Measurements from ENCODE around the gene PGRMC2. TPM values are rescaled to one million over a fixed set of nuclear protein-coding genes. Genes with fewer than 3 reads are reported as not detected.
"Not testable (repeated sequence)": the region's sequence is repeated elsewhere in the genome, so short reads cannot be mapped to it uniquely, and the experiment has no call there.

Gene PGRMC2
- total and polyA plus RNA-seq, 2 donors, result 64.7 to 69.8 TPM

DNA sequence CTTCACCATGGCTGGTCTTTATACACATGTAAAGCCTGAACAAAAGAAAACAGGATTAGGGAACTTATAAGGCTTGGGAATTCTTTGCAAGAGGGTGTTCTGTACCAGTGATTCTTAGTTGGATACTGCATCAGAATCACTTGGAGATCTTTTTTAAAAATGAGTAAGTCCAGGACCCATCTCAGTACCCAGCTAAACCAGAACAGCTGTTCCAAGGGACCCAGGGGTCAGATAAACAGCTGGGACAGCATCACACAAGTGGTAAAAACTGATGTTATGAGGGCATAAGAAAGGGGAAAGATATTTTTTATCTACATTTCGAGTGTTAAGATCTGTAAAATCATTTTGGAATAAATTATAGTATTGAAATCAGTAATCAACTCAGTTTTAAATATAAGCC lies 16.1 kb downstream of the PGRMC2 start:
- Histone ChIP-seq H3K4me3 (ENCODE audit: low read depth, low read length) (no peak overlapping the region), H3K4me1 (ENCODE audit: insufficient read depth) (no peaks in the 10 kb centered on the region), H3K36me3 (ENCODE audit: insufficient read depth) (peaks cover 2% of the 10 kb centered on the region), H3K27ac (ENCODE audit: low read depth) (no peak overlapping the region)
- WGBS, result 61% methylated on average over 1 of the region's 1 CpG
- no peak for DNase-seq (ENCODE audit: extremely low spot score)

GRCh38 chr4:128268970-128269369 lies 18.6 kb downstream of the PGRMC2 start:
- H3K4me1 ChIP-seq (ENCODE audit: insufficient read depth), result no peaks in the 10 kb centered on the region
- DNase-seq (ENCODE audit: extremely low spot score), result no peak
- 88% methylated on average over 5 of the region's 5 CpGs for WGBS
- H3K36me3 ChIP-seq (ENCODE audit: insufficient read depth), result peaks cover 2% of the 10 kb centered on the region
- no peak overlapping the region for H3K4me3 ChIP-seq (ENCODE audit: low read depth, low read length)
- no peak overlapping the region for H3K27ac ChIP-seq (ENCODE audit: low read depth)

GRCh38 chr4:128267745-128268144 lies 19.9 kb downstream of the PGRMC2 start:
- Histone ChIP-seq H3K4me3 (ENCODE audit: low read depth, low read length) (no peak overlapping the region), H3K4me1 (ENCODE audit: insufficient read depth) (no peaks in the 10 kb centered on the region), H3K36me3 (ENCODE audit: insufficient read depth) (peaks cover 2% of the 10 kb centered on the region), H3K27ac (ENCODE audit: low read depth) (no peak overlapping the region)
- no peak for DNase-seq (ENCODE audit: extremely low spot score)
- WGBS, result 61% methylated on average over 2 of the region's 2 CpGs

DNA sequence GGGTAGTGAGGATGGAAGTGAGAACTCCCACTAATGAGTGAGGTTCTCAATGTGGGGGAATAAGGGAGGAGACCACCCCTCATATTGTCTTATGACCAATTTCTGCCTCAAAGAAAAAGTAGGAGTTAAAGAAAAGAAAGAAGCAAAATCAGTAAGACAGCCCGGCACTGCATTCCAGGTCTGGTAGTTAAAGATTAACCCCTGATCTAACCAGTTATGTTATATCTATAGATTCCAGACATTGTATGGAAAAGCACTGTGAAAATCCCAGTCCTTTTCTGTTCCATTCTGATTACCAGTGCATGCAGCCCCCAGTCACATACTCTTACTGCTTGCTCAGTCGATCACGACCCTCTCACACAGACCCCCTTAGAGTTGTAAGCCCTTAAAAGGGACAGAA lies 20.4 kb downstream of the PGRMC2 start:
- not testable (repeated sequence) for H3K4me1 ChIP-seq (ENCODE audit: insufficient read depth); DNase-seq (ENCODE audit: extremely low spot score); H3K36me3 ChIP-seq (ENCODE audit: insufficient read depth); H3K27ac ChIP-seq (ENCODE audit: low read depth); H3K4me3 ChIP-seq (ENCODE audit: low read depth, low read length)
- WGBS, result 55% methylated on average over 3 of the region's 3 CpGs

GRCh38 chr4:128265550-128265949 lies 22.1 kb downstream of the PGRMC2 start:
- not testable (repeated sequence) for H3K4me3 ChIP-seq (ENCODE audit: low read depth, low read length); DNase-seq (ENCODE audit: extremely low spot score); H3K4me1 ChIP-seq (ENCODE audit: insufficient read depth); H3K36me3 ChIP-seq (ENCODE audit: insufficient read depth); H3K27ac ChIP-seq (ENCODE audit: low read depth)
- 68% methylated on average over 3 of the region's 3 CpGs for WGBS

- DNase-seq (ENCODE audit: extremely low spot score); H3K4me1 ChIP-seq (ENCODE audit: insufficient read depth); H3K27ac ChIP-seq (ENCODE audit: low read depth); H3K36me3 ChIP-seq (ENCODE audit: insufficient read depth); H3K4me3 ChIP-seq (ENCODE audit: low read depth, low read length): not testable (repeated sequence)
- 47% methylated on average over 5 of the region's 5 CpGs for WGBS
Measured at GRCh38 chr4:128259889-128260288, 27.7 kb downstream of the PGRMC2 start.

DNA sequence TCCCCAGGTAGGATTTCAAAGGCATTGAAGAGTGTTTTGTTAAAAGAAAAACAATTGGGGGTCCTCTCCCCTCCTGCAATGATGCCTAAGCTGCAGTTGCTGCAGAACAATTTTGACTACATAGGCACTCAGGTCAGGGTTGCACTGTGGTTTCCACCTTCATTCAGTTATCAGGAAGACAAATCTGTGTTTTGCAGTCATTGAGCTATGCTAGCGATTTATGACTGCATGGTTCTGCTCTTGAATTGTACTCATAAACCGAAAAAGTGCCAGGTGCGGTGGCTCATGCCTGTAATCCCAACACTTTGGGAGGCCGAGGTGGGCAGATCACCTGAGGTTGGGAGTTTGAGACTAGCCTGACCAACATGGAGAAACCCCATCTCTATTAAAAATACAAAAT lies 29.4 kb downstream of the PGRMC2 start:
- H3K4me1 ChIP-seq (ENCODE audit: insufficient read depth); H3K27ac ChIP-seq (ENCODE audit: low read depth); DNase-seq (ENCODE audit: extremely low spot score); H3K36me3 ChIP-seq (ENCODE audit: insufficient read depth); H3K4me3 ChIP-seq (ENCODE audit: low read depth, low read length): not testable (repeated sequence)
- 78% methylated on average over 4 of the region's 4 CpGs for WGBS

DNA sequence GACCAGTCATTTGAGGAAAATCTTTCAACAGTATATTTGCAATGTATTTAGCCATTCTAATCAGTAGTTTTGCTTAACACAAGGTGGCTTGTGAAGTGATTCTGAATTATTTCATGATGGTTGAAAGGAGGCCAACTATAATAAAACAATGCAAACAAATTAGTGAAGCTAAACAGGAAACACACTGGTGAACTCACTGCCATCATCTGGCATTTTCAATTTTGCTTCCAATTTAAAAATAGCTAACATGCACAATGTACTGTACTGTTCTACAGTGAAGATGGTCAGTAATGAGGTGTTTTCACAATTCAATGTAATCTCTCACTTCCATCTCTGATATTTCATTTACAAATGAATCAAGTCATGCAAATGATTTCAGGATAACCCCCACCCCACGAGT lies 31.1 kb downstream of the PGRMC2 start:
- no peak for DNase-seq (ENCODE audit: extremely low spot score)
- Histone ChIP-seq H3K27ac (ENCODE audit: low read depth) (no peak overlapping the region), H3K4me1 (ENCODE audit: insufficient read depth) (no peaks in the 10 kb centered on the region), H3K36me3 (ENCODE audit: insufficient read depth) (no peaks in the 10 kb centered on the region), H3K4me3 (ENCODE audit: low read depth, low read length) (no peak overlapping the region)
- 37% methylated on average over 1 of the region's 1 CpG for WGBS

DNA sequence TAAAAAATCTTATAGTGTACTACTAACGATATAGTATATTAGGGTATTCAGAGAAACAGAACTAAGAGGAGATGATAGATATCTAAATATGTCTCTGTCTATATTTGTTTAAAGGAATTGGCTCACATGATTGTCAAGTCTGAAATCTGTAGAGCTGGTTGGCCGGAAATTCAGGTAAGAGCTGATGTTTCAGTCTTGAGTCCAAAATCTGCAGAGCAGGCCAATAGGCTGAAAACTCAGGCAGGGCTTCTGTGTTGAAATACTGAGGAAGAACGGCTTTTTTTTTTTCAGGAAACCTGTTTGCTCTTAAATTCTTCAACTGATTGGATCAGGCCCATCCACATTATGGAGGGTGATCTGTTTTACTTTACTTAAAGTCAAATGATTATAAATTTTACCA lies 31.7 kb downstream of the PGRMC2 start:
- H3K4me3 ChIP-seq (ENCODE audit: low read depth, low read length), result no peak overlapping the region
- no peaks in the 10 kb centered on the region for H3K4me1 ChIP-seq (ENCODE audit: insufficient read depth)
- no peak for DNase-seq (ENCODE audit: extremely low spot score)
- 86% methylated on average over 3 of the region's 3 CpGs for WGBS
- H3K36me3 ChIP-seq (ENCODE audit: insufficient read depth), result no peaks in the 10 kb centered on the region
- H3K27ac ChIP-seq (ENCODE audit: low read depth), result no peak overlapping the region

DNA sequence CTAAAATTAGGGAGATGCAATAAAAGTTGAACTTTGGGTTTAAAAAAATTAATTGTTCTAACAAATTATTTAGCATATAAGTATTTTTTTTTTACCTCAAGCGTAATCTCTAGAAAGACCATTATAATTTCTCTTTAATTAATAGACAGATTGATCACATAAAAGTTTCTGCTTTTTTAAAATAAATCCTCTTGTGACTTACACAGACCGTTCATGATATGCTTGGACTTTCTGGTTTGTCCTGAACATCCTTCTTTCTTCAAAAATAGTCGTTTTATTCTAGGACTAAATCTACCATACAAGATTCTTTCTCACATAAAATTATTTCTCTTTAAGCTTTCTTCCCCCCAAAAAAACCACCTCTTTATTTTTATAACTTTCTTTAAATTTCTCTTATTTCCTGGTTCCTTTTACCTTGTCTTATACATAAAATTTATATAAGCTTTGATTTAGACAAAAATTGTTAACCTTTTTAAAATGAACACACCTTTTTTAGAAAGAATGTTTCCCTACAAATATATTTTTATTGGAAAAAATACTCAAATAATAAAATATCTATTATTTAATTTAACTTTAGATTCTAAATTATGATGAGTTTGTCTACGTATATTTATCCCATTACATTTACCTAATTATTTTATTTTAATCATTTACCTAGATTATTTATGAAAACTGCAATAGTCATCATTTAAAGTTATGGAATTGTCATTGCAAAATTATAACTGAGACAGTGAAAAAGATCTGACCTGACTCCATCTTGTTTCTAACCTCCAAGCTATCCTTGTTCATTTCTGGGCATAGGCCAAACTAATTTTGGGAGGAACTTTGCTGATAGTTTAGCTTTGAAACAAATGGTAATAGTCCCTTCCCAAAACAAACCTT lies 37.6 kb downstream of the PGRMC2 start:
- DNase-seq (ENCODE audit: extremely low spot score), result no peak
- no peaks in the 10 kb centered on the region for H3K36me3 ChIP-seq (ENCODE audit: insufficient read depth)
- H3K4me3 ChIP-seq (ENCODE audit: low read depth, low read length), result no peak overlapping the region
- H3K4me1 ChIP-seq (ENCODE audit: insufficient read depth), result no peaks in the 10 kb centered on the region
- no peak overlapping the region for H3K27ac ChIP-seq (ENCODE audit: low read depth)
- 71% methylated on average over 4 of the region's 4 CpGs for WGBS

- H3K27ac ChIP-seq (ENCODE audit: low read depth), result no peak overlapping the region
- H3K36me3 ChIP-seq (ENCODE audit: insufficient read depth), result no peaks in the 10 kb centered on the region
- 94% methylated on average over 1 of the region's 1 CpG for WGBS
- no peaks in the 10 kb centered on the region for H3K4me1 ChIP-seq (ENCODE audit: insufficient read depth)
- H3K4me3 ChIP-seq (ENCODE audit: low read depth, low read length), result no peak overlapping the region
- DNase-seq (ENCODE audit: extremely low spot score), result no peak
Measured at GRCh38 chr4:128247906-128248305, 39.7 kb downstream of the PGRMC2 start.

DNA sequence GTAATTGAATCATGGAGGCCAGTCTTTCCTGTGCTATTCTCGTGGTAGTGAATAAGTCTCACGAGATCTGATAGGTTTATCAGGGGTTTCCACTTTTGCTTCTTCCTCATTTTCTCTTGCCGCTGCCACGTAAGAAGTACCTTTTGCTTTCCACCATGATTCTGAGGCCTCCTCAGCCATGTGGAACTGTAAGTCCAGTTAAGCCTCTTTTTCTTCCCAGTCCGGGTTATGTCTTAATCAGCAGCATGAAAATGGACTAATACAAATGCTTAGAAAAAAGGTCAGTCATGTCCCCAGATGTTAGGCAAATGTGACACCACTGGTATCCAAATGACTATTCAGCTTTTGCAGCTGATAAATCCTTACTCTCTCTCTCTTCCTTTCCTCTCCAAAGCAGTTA lies 42.2 kb downstream of the PGRMC2 start:
- WGBS, result 87% methylated on average over 5 of the region's 5 CpGs
- not testable (repeated sequence) for H3K36me3 ChIP-seq (ENCODE audit: insufficient read depth); H3K27ac ChIP-seq (ENCODE audit: low read depth); H3K4me3 ChIP-seq (ENCODE audit: low read depth, low read length); DNase-seq (ENCODE audit: extremely low spot score); H3K4me1 ChIP-seq (ENCODE audit: insufficient read depth)

DNA sequence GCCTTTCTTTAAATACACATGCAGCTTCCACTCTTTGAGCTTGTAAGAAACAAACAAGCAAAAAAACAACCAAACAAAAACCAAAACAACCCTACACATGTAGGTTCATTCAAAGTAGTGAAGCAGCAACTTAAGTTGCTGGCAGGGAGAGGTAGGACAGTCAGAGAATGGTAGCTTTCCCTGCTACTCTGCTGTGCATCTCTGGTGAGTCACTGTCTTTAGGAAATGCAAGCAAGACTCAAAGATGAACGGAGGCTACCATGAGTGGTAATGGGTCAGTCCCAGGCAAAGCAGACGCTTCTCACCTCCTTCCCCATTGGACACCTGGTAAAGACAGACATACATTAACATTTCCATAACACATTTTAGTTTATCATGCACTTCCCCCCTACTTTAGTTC lies 43.2 kb downstream of the PGRMC2 start:
- Histone ChIP-seq H3K4me3 (ENCODE audit: low read depth, low read length) (no peak overlapping the region), H3K4me1 (ENCODE audit: insufficient read depth) (peaks cover 1% of the 10 kb centered on the region), H3K27ac (ENCODE audit: low read depth) (no peak overlapping the region), H3K36me3 (ENCODE audit: insufficient read depth) (no peaks in the 10 kb centered on the region)
- WGBS, result 87% methylated on average over 2 of the region's 2 CpGs
- no peak for DNase-seq (ENCODE audit: extremely low spot score)

GRCh38 chr4:128242601-128243000 lies 45.0 kb downstream of the PGRMC2 start:
- H3K4me1 ChIP-seq (ENCODE audit: insufficient read depth), result peaks cover 1% of the 10 kb centered on the region

More at GRCh38 chr4:128242601-128243000, 45.0 kb downstream of the PGRMC2 start:
- whole genome bisulfite sequencing, result 98% methylated on average over 4 of the region's 4 CpGs
- H3K27ac ChIP-seq (ENCODE audit: low read depth), result no peak overlapping the region
- H3K4me3 ChIP-seq (ENCODE audit: low read depth, low read length), result no peak overlapping the region
- no peaks in the 10 kb centered on the region for H3K36me3 ChIP-seq (ENCODE audit: insufficient read depth)
- DNase-seq (ENCODE audit: extremely low spot score), result no peak

Data from urinary bladder (tissue), 4 donors.